Neuronal stem cell (in vitro differentiated cells): Measurements from ENCODE around the gene DLG2.

Source experiments
- DNase-seq: peaks from one replicate; pipeline ENCODE4 v3.0.0-alpha.2; 2013; ENCODE audit warnings: low spot score
- H2AFZ ChIP-seq: one replicate; pipeline ENCODE4 v1.6.1; 2013; ENCODE audit warnings: mild to moderate bottlenecking, low read length, inconsistent platforms
- H2AK5ac ChIP-seq: 2 replicates; pipeline ENCODE4 v1.6.1; 2013; ENCODE audit warnings: low read depth, mild to moderate bottlenecking, inconsistent platforms, low read length, moderate library complexity, mixed read lengths
- H2BK120ac ChIP-seq: 2 replicates; pipeline ENCODE4 v1.6.1; 2013; ENCODE audit warnings: low read depth, mild to moderate bottlenecking, inconsistent platforms, low read length, moderate library complexity, mixed read lengths
- H2BK12ac ChIP-seq: one replicate; pipeline ENCODE4 v1.6.1; 2013; ENCODE audit warnings: low read length, inconsistent platforms
- H2BK15ac ChIP-seq: 2 replicates; pipeline ENCODE4 v1.6.1; 2013; ENCODE audit warnings: mild to moderate bottlenecking, low read length, inconsistent platforms, mixed read lengths
- H2BK5ac ChIP-seq: one replicate; pipeline ENCODE4 v1.6.1; 2013; ENCODE audit warnings: inconsistent platforms, mild to moderate bottlenecking, low read length, moderate library complexity
- H3K14ac ChIP-seq: one replicate; pipeline ENCODE4 v1.6.1; 2013; ENCODE audit warnings: low read length, inconsistent platforms
- H3K18ac ChIP-seq: 2 replicates; pipeline ENCODE4 v1.6.1; 2013; ENCODE audit warnings: low read length, inconsistent platforms
- H3K23ac ChIP-seq: 2 replicates; pipeline ENCODE4 v1.6.1; 2013; ENCODE audit warnings: low read depth, mild to moderate bottlenecking, mixed read lengths, low read length, inconsistent platforms; ENCODE audit not compliant: poor library complexity
- H3K27ac ChIP-seq: replicated peaks from 3 replicates; pipeline ENCODE4 v1.5.1; 2013; ENCODE audit warnings: low read length, inconsistent platforms
- H3K27me3 ChIP-seq, 3 experiments: 2 replicates each; pipeline ENCODE4 v1.6.1; 2013; ENCODE audit warnings: low read length in 3 of 3, mild to moderate bottlenecking in 2 of 3, inconsistent platforms in 1 of 3, low read depth in 1 of 3, mixed read lengths in 1 of 3, moderate library complexity in 1 of 3; ENCODE audit not compliant: control insufficient read depth in 3 of 3, insufficient read depth in 3 of 3
- H3K36me3 ChIP-seq, 2 donors: replicated peaks in 1 of 2; 2 replicates each; pipeline ENCODE4 v1.6.1; 2013; ENCODE audit warnings: low read length in 2 of 2; ENCODE audit not compliant: control insufficient read depth in 2 of 2, insufficient read depth in 2 of 2
- H3K4ac ChIP-seq: 2 replicates; pipeline ENCODE4 v1.6.1; 2013; ENCODE audit warnings: inconsistent platforms, mild to moderate bottlenecking, low read length, moderate library complexity
- H3K4me1 ChIP-seq, 2 donors: 1 replicate in 1 of 2; 2 replicates in 1 of 2; pipeline ENCODE4 v1.6.1; 2013; ENCODE audit warnings: low read length in 2 of 2, low read depth in 1 of 2; ENCODE audit not compliant: control insufficient read depth in 2 of 2, insufficient read depth in 1 of 2
- H3K4me2 ChIP-seq: one replicate; pipeline ENCODE4 v1.6.1; 2013; ENCODE audit warnings: mild to moderate bottlenecking, low read length, inconsistent platforms; ENCODE audit not compliant: insufficient read depth, poor library complexity, severe bottlenecking
- H3K4me3 ChIP-seq, 2 donors: 2 replicates each; pipeline ENCODE4 v1.5.1; 2013; ENCODE audit warnings: low read length in 2 of 2, mild to moderate bottlenecking in 2 of 2, inconsistent platforms in 1 of 2, moderate library complexity in 1 of 2
- H3K79me1 ChIP-seq: one replicate; pipeline ENCODE4 v1.6.1; 2013; ENCODE audit warnings: low read depth, mild to moderate bottlenecking, inconsistent platforms, low read length, moderate library complexity
- H3K9ac ChIP-seq: one replicate; pipeline ENCODE4 v1.6.1; 2013; ENCODE audit warnings: mild to moderate bottlenecking, low read depth, low read length, inconsistent platforms; ENCODE audit not compliant: poor library complexity
- H3K9me3 ChIP-seq, 2 donors: replicated peaks in 1 of 2; 2 replicates each; pipeline versions ENCODE3 to v1.6.1; 2013; ENCODE audit warnings: low read length in 2 of 2, mild to moderate bottlenecking in 2 of 2, inconsistent platforms in 1 of 2, low read depth in 1 of 2, mixed read lengths in 1 of 2, moderate library complexity in 1 of 2; ENCODE audit not compliant: control insufficient read depth in 2 of 2, insufficient read depth in 1 of 2
- H4K8ac ChIP-seq: one replicate; pipeline ENCODE4 v1.6.1; 2013; ENCODE audit warnings: low read depth, mild to moderate bottlenecking, inconsistent platforms, low read length, moderate library complexity
- H4K91ac ChIP-seq: one replicate; pipeline ENCODE4 v1.6.1; 2013; ENCODE audit warnings: low read length, low read depth, mild to moderate bottlenecking, inconsistent platforms; ENCODE audit not compliant: poor library complexity
- WGBS, 2 donors: extraction: QIAGEN DNeasy Blood & Tissue Kit; methylation state at CpG; one replicate each; pipeline ENCODE4 v1.1.7; 2013; ENCODE audit warnings: missing lambda C conversion rate in 2 of 2, mixed read lengths in 1 of 2; ENCODE audit not compliant: insufficient read length in 2 of 2, insufficient replicate concordance in 1 of 2; ENCODE audit errors: extremely low coverage in 2 of 2; 5-methylcytosine and 5-hydroxymethylcytosine counted together

The DLG2 gene

DNA sequence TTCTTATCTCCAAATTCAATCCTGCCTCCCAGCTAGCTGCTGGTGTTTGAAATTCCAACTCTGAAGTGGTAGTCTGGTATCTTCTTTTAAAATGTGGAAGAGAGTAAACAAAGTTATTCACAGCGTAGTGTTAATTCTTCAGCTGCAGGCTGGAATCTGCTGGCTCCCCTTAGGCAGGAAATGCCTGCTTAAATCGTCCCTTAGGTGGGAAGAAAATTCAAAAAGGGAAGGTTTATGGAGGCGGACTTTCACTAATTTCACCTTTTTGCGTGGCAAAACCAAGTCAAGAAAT lies 1901.9 kb downstream of the DLG2 start:
- H3K27me3 ChIP-seq: peaks cover 0 to 6% (median 0%) of the 10 kb centered on the region in 3 experiments
- H3K4me3 ChIP-seq: no peak overlapping the region
- no peak overlapping the region for H3K14ac ChIP-seq
- H2AK5ac ChIP-seq: no peak overlapping the region
- no peaks in the 10 kb centered on the region for H3K36me3 ChIP-seq
- H2BK5ac ChIP-seq: no peak overlapping the region
- peak overlapping the region; percentile 66 for H2AFZ ChIP-seq
- no peak overlapping the region for H4K91ac ChIP-seq
- no peak overlapping the region for H3K4me2 ChIP-seq
- WGBS, 2 donors: no CpG with 5 or more reads among the region's 4 CpGs
- DNase-seq: no peak
- H2BK12ac ChIP-seq: no peak overlapping the region
- no peak overlapping the region for H2BK120ac ChIP-seq
- H3K23ac ChIP-seq: no peak overlapping the region
- no peaks in the 10 kb centered on the region for H3K9me3 ChIP-seq
- no peak overlapping the region for H3K27ac ChIP-seq
- peaks cover 3 to 14% of the 10 kb centered on the region in 2 donors for H3K4me1 ChIP-seq
- no peaks in the 10 kb centered on the region for H3K79me1 ChIP-seq
- H3K9ac ChIP-seq: no peak overlapping the region
- H3K4ac ChIP-seq: no peak overlapping the region
- H3K18ac ChIP-seq: no peak overlapping the region
- no peak overlapping the region for H4K8ac ChIP-seq
- H2BK15ac ChIP-seq: no peak overlapping the region

DNA sequence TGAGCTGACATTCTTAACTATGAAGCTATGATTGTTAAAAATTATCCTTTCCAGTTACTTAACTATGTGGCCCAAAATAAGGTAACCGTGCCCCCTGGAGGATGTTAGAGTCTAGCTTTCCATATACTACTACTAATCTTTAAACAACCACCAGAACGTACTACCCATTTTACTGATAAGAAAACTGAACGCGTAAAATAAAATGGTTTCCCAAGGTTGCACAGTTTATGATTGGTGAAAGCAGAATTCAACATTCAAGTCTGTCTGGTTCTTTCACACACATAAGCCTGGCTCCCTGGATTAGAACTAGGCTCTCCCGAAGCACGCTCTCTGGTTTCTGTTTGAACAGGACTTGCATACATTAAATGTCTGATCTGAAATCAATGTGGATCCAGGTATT lies 1903.1 kb downstream of the DLG2 start:
- peak overlapping the region; percentile 66 for H2AFZ ChIP-seq
- no peaks in the 10 kb centered on the region for H3K9me3 ChIP-seq
- H3K18ac ChIP-seq: no peak overlapping the region
- peaks cover 0 to 6% (median 0%) of the 10 kb centered on the region in 3 experiments for H3K27me3 ChIP-seq
- no peak overlapping the region for H3K9ac ChIP-seq
- no peak overlapping the region for H3K4ac ChIP-seq
- no peak overlapping the region for H3K14ac ChIP-seq
- peaks cover 3 to 14% of the 10 kb centered on the region in 2 donors for H3K4me1 ChIP-seq
- H3K79me1 ChIP-seq: no peaks in the 10 kb centered on the region
- H2BK120ac ChIP-seq: no peak overlapping the region
- no peak overlapping the region for H2AK5ac ChIP-seq
- H2BK5ac ChIP-seq: no peak overlapping the region
- H2BK15ac ChIP-seq: no peak overlapping the region
- no peak overlapping the region for H4K8ac ChIP-seq
- H4K91ac ChIP-seq: no peak overlapping the region
- H2BK12ac ChIP-seq: no peak overlapping the region
- no peak overlapping the region for H3K27ac ChIP-seq
- DNase-seq: no peak
- H3K36me3 ChIP-seq: no peaks in the 10 kb centered on the region
- peak overlapping the region in 1 of 2 donors; percentile 7 for H3K4me3 ChIP-seq
- H3K4me2 ChIP-seq: no peak overlapping the region
- WGBS, 2 donors: no CpG with 5 or more reads among the region's 6 CpGs
- no peak overlapping the region for H3K23ac ChIP-seq

DNA sequence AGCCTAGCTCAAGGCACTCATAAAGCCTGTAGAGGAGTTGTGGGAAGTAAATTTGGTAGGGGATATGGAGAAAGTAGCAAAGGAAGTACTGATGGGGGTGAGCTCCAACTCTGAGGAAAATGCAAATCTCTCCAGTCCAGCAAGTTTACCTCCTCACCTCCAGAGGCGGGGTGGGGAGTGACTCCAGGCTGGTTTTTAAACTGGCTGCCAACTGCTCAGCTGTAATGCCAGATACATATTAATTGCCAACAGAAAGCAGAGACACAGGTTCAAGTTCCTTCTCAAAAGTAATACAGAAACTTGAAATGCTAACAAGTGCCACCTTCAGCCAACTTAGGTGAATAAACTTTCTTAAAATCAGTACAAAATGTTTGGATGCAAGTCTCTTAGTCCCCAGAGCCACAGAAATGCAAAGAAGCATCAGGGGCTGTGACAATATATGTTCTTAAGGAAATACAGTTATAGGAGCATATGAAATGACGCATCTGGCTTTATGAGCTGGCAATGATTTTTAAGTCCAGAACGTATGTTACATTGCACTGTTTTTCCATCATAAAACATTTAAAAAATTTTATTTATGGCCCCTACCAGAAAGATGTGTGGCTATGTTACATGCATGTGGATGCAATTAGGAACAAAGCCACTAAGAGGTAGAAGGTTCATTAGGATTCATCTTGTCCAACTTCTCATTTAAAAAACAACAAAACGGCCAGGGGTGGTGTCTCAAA lies 1904.6 kb downstream of the DLG2 start:
- Histone ChIP-seq H4K8ac (no peak overlapping the region), H2BK12ac (no peak overlapping the region), H3K14ac (no peak overlapping the region), H3K27me3 (peaks cover 0 to 6% (median 0%) of the 10 kb centered on the region in 3 experiments), H3K9me3 (no peaks in the 10 kb centered on the region), H3K4me3 (no peak overlapping the region), H3K4me1 (peaks cover 3 to 14% of the 10 kb centered on the region in 2 donors), H2BK5ac (no peak overlapping the region), H3K27ac (no peak overlapping the region), H3K23ac (no peak overlapping the region), H2AK5ac (no peak overlapping the region), H4K91ac (no peak overlapping the region), H3K18ac (no peak overlapping the region), H3K4me2 (no peak overlapping the region), H3K79me1 (no peaks in the 10 kb centered on the region), H3K9ac (no peak overlapping the region), H2BK15ac (no peak overlapping the region), H2AFZ (no peak overlapping the region), H3K36me3 (no peaks in the 10 kb centered on the region), H3K4ac (no peak overlapping the region), H2BK120ac (no peak overlapping the region)
- WGBS, 2 donors: no CpG with 5 or more reads among the region's 4 CpGs
- no peak for DNase-seq

DNA sequence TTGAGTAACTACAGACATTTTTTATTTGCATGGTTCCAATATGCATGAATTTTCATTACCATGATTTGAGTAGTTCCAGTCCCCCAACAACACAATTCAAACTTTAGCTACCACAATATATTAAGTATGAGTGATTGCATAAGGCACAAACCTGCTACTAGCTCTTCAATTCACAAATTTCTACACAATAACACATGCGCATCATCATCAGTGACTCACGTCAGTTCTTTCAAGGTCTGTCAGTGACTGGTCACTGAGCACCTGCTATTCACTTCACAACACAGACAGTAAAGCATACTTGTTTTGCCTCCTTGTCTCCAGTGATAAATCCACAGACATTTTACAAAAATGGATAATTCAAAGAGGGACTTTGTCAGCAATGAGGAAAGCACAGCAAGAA lies 1905.9 kb downstream of the DLG2 start:
- Histone ChIP-seq H3K14ac (no peak overlapping the region), H3K4ac (no peak overlapping the region), H3K4me3 (no peak overlapping the region), H3K4me1 (peaks cover 3 to 14% of the 10 kb centered on the region in 2 donors), H4K91ac (no peak overlapping the region), H3K27me3 (no peaks in the 10 kb centered on the region), H2BK5ac (no peak overlapping the region), H3K4me2 (no peak overlapping the region), H2BK15ac (no peak overlapping the region), H3K27ac (no peak overlapping the region), H2AK5ac (no peak overlapping the region), H3K18ac (no peak overlapping the region), H3K36me3 (no peaks in the 10 kb centered on the region), H4K8ac (no peak overlapping the region), H3K23ac (no peak overlapping the region), H3K9me3 (no peaks in the 10 kb centered on the region), H3K79me1 (no peaks in the 10 kb centered on the region), H3K9ac (no peak overlapping the region), H2BK12ac (no peak overlapping the region), H2BK120ac (no peak overlapping the region), H2AFZ (no peak overlapping the region)
- WGBS, 2 donors: no CpG with 5 or more reads among the region's 2 CpGs
- no peak for DNase-seq
